Loucy (cell line): ENCODE results near the gene EFL1.

Source experiments
- EZH2phosphoT487 ChIP-seq: fragments of 200-600 bp; IDR thresholded peaks from 2 replicates; pipeline ENCODE4 v1.6.1; 2018; ENCODE audit warnings: antibody characterized with exemption, mild to moderate bottlenecking, moderate library complexity, borderline replicate concordance
- TF ChIP-seq, protein P1 (sequence below): fragments of 200-600 bp; sonication (generic); conservative IDR thresholded peaks from 2 replicates; pipeline ENCODE4 v1.5.1; 2014; ENCODE audit warnings: mild to moderate bottlenecking, antibody characterized with exemption, low read length

DNA sequence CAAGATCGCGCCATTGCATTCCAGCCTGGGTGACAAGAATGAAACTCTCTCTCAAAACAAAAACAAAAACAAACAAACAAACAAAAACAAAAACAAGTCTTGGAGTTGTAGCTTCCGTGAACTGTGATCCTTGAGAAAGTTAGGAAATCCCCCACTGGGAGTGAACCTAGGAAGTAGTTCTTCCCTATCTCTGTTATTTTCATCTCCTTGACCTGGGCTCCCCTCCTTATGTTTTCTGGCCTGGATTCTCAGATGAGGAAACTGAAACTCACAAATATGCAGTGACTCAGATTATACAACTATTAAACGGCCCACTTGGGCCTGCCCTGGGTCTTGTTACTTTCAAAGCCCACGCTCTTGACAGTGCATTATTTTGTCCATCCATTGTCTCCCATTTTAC lies 29.7 kb upstream of the EFL1 start:
- TF ChIP-seq, protein P1, sequence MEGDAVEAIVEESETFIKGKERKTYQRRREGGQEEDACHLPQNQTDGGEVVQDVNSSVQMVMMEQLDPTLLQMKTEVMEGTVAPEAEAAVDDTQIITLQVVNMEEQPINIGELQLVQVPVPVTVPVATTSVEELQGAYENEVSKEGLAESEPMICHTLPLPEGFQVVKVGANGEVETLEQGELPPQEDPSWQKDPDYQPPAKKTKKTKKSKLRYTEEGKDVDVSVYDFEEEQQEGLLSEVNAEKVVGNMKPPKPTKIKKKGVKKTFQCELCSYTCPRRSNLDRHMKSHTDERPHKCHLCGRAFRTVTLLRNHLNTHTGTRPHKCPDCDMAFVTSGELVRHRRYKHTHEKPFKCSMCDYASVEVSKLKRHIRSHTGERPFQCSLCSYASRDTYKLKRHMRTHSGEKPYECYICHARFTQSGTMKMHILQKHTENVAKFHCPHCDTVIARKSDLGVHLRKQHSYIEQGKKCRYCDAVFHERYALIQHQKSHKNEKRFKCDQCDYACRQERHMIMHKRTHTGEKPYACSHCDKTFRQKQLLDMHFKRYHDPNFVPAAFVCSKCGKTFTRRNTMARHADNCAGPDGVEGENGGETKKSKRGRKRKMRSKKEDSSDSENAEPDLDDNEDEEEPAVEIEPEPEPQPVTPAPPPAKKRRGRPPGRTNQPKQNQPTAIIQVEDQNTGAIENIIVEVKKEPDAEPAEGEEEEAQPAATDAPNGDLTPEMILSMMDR, result no peak
- no peak for TF ChIP-seq EZH2phosphoT487
